ENCODE data around the gene C5orf63. TPM values are rescaled to one million over a fixed set of nuclear protein-coding genes. Genes with fewer than 3 reads are reported as not detected.

The C5orf63 gene
- total and polyA plus RNA-seq, 2 of the 13 experiments (the other 11 are each of a cell fraction or from before 2014, with no cell fraction given), result 7.9 to 8.8 TPM

DNA sequence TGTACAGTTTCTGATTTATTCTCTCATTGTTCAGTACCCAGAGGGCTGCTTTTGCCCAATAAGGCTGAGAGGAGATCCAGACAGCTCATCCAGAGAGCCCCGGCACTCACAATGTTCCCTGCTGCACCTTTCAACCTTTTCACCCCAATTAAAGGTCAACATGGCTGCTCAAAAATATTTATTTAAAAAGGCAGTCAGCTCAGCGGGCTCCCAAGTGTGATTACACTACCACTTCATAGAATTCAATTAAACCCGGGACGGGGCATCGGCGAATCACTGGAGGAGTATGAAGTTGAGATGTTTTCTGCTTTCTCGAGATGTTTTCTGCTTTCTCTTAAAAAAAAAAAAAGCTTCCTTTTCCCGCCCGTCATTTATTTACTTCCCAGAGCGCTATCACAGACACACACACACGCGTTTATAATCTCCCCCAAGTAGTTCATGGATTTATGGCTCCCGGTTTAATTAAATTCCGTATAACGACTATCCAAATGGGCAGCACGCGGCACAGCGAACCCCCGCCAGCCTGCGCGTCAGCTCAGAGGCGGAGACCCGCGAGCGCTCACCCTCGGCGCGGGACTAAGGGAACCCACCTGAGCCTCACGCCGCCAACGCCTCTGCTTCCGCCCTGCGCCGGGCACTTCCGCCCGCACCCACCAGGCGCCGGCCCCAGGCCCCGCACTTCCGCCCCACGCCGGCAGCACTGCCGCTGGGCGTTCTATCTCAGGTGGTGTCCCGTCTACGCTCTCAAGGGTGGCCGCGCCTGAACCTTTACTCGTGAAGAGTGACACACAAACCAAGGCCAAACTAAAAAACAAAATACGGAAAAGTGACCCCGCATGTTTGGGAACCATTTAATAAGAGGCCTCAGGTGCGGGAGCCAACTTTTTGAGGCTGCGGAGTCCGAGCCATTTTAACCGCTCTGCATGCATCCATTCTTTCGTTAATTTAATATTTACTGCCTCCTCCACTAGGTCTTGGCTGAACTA is at the start of gene C5orf63 (continued):
- TF ChIP-seq, protein P1, sequence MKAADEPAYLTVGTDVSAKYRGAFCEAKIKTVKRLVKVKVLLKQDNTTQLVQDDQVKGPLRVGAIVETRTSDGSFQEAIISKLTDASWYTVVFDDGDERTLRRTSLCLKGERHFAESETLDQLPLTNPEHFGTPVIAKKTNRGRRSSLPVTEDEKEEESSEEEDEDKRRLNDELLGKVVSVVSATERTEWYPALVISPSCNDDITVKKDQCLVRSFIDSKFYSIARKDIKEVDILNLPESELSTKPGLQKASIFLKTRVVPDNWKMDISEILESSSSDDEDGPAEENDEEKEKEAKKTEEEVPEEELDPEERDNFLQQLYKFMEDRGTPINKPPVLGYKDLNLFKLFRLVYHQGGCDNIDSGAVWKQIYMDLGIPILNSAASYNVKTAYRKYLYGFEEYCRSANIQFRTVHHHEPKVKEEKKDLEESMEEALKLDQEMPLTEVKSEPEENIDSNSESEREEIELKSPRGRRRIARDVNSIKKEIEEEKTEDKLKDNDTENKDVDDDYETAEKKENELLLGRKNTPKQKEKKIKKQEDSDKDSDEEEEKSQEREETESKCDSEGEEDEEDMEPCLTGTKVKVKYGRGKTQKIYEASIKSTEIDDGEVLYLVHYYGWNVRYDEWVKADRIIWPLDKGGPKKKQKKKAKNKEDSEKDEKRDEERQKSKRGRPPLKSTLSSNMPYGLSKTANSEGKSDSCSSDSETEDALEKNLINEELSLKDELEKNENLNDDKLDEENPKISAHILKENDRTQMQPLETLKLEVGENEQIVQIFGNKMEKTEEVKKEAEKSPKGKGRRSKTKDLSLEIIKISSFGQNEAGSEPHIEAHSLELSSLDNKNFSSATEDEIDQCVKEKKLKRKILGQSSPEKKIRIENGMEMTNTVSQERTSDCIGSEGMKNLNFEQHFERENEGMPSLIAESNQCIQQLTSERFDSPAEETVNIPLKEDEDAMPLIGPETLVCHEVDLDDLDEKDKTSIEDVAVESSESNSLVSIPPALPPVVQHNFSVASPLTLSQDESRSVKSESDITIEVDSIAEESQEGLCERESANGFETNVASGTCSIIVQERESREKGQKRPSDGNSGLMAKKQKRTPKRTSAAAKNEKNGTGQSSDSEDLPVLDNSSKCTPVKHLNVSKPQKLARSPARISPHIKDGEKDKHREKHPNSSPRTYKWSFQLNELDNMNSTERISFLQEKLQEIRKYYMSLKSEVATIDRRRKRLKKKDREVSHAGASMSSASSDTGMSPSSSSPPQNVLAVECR (CRISPR knock-in tag; IDR thresholded peaks at IDR 0.05; ENCODE audit: borderline replicate concordance), result peak; percentile 84; the same call in 1 of the 2 replicates
- TF ChIP-seq, protein P2, sequence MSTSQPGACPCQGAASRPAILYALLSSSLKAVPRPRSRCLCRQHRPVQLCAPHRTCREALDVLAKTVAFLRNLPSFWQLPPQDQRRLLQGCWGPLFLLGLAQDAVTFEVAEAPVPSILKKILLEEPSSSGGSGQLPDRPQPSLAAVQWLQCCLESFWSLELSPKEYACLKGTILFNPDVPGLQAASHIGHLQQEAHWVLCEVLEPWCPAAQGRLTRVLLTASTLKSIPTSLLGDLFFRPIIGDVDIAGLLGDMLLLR (CRISPR knock-in tag; IDR thresholded peaks at IDR 0.05), result peak; percentile 78; the same call in 1 of the 2 replicates
- TF ChIP-seq TAF15 (IDR thresholded peaks at IDR 0.05; ENCODE audit: low read depth, low read length, poor library complexity, severe bottlenecking), result no peak
- TF ChIP-seq, protein P3, sequence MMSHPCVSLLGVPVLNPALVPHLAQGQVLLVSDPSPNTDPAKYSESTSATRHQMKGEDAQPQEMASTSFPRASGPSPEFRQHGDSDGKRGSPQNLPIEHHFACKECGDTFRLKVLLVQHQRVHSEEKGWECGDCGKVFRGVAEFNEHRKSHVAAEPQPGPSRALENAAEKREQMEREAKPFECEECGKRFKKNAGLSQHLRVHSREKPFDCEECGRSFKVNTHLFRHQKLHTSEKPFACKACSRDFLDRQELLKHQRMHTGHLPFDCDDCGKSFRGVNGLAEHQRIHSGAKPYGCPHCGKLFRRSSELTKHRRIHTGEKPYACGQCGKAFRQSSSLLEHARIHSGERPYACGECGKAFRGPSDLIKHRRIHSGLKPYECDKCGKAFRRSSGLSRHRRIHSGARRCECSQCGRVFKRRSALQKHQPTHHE (CRISPR knock-in tag; IDR thresholded peaks at IDR 0.05; ENCODE audit: borderline replicate concordance), result 0 out of 2 replicates have a peak, but pooled peaks have one; percentile 47
- TF ChIP-seq RXRB (CRISPR knock-in tag; IDR thresholded peaks at IDR 0.05; ENCODE audit: borderline replicate concordance), result no peak; the same call in 1 of the 2 replicates
- no peak for TF ChIP-seq SRSF1 (optimal IDR thresholded peaks at IDR 0.05; ENCODE audit: low read depth, low read length)
- TF ChIP-seq SNRNP70 (IDR thresholded peaks at IDR 0.05; ENCODE audit: low read depth, low read length), result no peak
- TF ChIP-seq, protein P4, sequence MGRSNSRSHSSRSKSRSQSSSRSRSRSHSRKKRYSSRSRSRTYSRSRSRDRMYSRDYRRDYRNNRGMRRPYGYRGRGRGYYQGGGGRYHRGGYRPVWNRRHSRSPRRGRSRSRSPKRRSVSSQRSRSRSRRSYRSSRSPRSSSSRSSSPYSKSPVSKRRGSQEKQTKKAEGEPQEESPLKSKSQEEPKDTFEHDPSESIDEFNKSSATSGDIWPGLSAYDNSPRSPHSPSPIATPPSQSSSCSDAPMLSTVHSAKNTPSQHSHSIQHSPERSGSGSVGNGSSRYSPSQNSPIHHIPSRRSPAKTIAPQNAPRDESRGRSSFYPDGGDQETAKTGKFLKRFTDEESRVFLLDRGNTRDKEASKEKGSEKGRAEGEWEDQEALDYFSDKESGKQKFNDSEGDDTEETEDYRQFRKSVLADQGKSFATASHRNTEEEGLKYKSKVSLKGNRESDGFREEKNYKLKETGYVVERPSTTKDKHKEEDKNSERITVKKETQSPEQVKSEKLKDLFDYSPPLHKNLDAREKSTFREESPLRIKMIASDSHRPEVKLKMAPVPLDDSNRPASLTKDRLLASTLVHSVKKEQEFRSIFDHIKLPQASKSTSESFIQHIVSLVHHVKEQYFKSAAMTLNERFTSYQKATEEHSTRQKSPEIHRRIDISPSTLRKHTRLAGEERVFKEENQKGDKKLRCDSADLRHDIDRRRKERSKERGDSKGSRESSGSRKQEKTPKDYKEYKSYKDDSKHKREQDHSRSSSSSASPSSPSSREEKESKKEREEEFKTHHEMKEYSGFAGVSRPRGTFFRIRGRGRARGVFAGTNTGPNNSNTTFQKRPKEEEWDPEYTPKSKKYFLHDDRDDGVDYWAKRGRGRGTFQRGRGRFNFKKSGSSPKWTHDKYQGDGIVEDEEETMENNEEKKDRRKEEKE (IDR thresholded peaks at IDR 0.05), result no peak
- no peak for TF ChIP-seq MTA3 (CRISPR knock-in tag; IDR thresholded peaks at IDR 0.05)
- TF ChIP-seq MYC (CRISPR knock-in tag; IDR thresholded peaks at IDR 0.05; ENCODE audit: borderline replicate concordance), result peak; percentile 84
- TF ChIP-seq, protein P5, sequence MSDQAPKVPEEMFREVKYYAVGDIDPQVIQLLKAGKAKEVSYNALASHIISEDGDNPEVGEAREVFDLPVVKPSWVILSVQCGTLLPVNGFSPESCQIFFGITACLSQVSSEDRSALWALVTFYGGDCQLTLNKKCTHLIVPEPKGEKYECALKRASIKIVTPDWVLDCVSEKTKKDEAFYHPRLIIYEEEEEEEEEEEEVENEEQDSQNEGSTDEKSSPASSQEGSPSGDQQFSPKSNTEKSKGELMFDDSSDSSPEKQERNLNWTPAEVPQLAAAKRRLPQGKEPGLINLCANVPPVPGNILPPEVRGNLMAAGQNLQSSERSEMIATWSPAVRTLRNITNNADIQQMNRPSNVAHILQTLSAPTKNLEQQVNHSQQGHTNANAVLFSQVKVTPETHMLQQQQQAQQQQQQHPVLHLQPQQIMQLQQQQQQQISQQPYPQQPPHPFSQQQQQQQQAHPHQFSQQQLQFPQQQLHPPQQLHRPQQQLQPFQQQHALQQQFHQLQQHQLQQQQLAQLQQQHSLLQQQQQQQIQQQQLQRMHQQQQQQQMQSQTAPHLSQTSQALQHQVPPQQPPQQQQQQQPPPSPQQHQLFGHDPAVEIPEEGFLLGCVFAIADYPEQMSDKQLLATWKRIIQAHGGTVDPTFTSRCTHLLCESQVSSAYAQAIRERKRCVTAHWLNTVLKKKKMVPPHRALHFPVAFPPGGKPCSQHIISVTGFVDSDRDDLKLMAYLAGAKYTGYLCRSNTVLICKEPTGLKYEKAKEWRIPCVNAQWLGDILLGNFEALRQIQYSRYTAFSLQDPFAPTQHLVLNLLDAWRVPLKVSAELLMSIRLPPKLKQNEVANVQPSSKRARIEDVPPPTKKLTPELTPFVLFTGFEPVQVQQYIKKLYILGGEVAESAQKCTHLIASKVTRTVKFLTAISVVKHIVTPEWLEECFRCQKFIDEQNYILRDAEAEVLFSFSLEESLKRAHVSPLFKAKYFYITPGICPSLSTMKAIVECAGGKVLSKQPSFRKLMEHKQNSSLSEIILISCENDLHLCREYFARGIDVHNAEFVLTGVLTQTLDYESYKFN (CRISPR knock-in tag; conservative IDR thresholded peaks at IDR 0.05), result peak; percentile 30; the same call in 1 of the 2 replicates
- TF ChIP-seq EZH2 (conservative IDR thresholded peaks at IDR 0.05; ENCODE audit: low read depth, low read length), result no peak
- TF ChIP-seq GATAD2A (CRISPR knock-in tag; IDR thresholded peaks at IDR 0.05), result peak; percentile 21; the same call in 1 of the 2 replicates
